ENCODE data around the gene PSAPL1. TPM values are rescaled to one million over a fixed set of nuclear protein-coding genes. Genes with fewer than 3 reads are reported as not detected.
"Not testable (repeated sequence)": the region's sequence is repeated elsewhere in the genome, so short reads cannot be mapped to it uniquely, and the experiment has no call there.

PSAPL1 gene
- polyA plus RNA-seq, 2 donors: 0.04 to 0.39 TPM

GRCh38 chr4:7461230-7461629 is 26.5 kb upstream of the PSAPL1 start:
- Histone ChIP-seq H3K27ac (ENCODE audit: low read depth in 2 of 2, low read length in 1 of 2) (no peak overlapping the region), H3K4me1 (ENCODE audit: control insufficient read depth in 2 of 2, insufficient read depth in 2 of 2, low read length in 1 of 2) (peaks cover 0 to 4% of the 10 kb centered on the region in 2 donors), H3K27me3 (ENCODE audit: control insufficient read depth in 1 of 2, insufficient read depth in 2 of 2, low read length in 2 of 2) (no peaks in the 10 kb centered on the region), H3K4me3 (ENCODE audit: low read depth in 1 of 2, low read length in 2 of 2) (no peak overlapping the region), H3K36me3 (ENCODE audit: control insufficient read depth in 2 of 2, insufficient read depth in 2 of 2, low read length in 1 of 2) (no peaks in the 10 kb centered on the region), H3K9me3 (ENCODE audit: control insufficient read depth in 2 of 2, insufficient read depth in 1 of 2, low read depth in 1 of 2, low read length in 1 of 2) (peaks cover 3% of the 10 kb centered on the region in 2 donors)
- WGBS, 2 donors: 71 to 85% methylated on average over 17 of the region's 17 CpGs

- no peaks in the 10 kb centered on the region for H3K36me3 ChIP-seq (ENCODE audit: control insufficient read depth in 2 of 2, insufficient read depth in 2 of 2, low read length in 1 of 2)
- peaks cover 0 to 4% of the 10 kb centered on the region in 2 donors for H3K4me1 ChIP-seq (ENCODE audit: control insufficient read depth in 2 of 2, insufficient read depth in 2 of 2, low read length in 1 of 2)
- no peaks in the 10 kb centered on the region for H3K27me3 ChIP-seq (ENCODE audit: control insufficient read depth in 1 of 2, insufficient read depth in 2 of 2, low read length in 2 of 2)
- no peak overlapping the region for H3K27ac ChIP-seq (ENCODE audit: low read depth in 2 of 2, low read length in 1 of 2)
- peaks cover 0 to 3% of the 10 kb centered on the region in 2 donors for H3K9me3 ChIP-seq (ENCODE audit: control insufficient read depth in 2 of 2, insufficient read depth in 1 of 2, low read depth in 1 of 2, low read length in 1 of 2)
- WGBS, 2 donors: 60 to 64% methylated on average over 17 of the region's 17 CpGs
- no peak overlapping the region for H3K4me3 ChIP-seq (ENCODE audit: low read depth in 1 of 2, low read length in 2 of 2)
These were observed 25.8 kb upstream of the PSAPL1 start for GRCh38 chr4:7460566-7460965.

GRCh38 chr4:7459471-7459870 is 24.7 kb upstream of the PSAPL1 start:
- no peaks in the 10 kb centered on the region for H3K9me3 ChIP-seq (ENCODE audit: control insufficient read depth in 2 of 2, insufficient read depth in 1 of 2, low read depth in 1 of 2, low read length in 1 of 2)
- no peaks in the 10 kb centered on the region for H3K36me3 ChIP-seq (ENCODE audit: control insufficient read depth in 2 of 2, insufficient read depth in 2 of 2, low read length in 1 of 2)
- no peak overlapping the region for H3K4me3 ChIP-seq (ENCODE audit: low read depth in 1 of 2, low read length in 2 of 2)
- H3K27ac ChIP-seq (ENCODE audit: low read depth in 2 of 2, low read length in 1 of 2): no peak overlapping the region
- 85 to 91% methylated on average over 8 of the region's 8 CpGs for WGBS, 2 donors
- H3K27me3 ChIP-seq (ENCODE audit: control insufficient read depth in 1 of 2, insufficient read depth in 2 of 2, low read length in 2 of 2): no peaks in the 10 kb centered on the region
- peaks cover 0 to 4% of the 10 kb centered on the region in 2 donors for H3K4me1 ChIP-seq (ENCODE audit: control insufficient read depth in 2 of 2, insufficient read depth in 2 of 2, low read length in 1 of 2)

- H3K27ac ChIP-seq (ENCODE audit: low read depth in 2 of 2, low read length in 1 of 2): no peak overlapping the region
- H3K9me3 ChIP-seq (ENCODE audit: control insufficient read depth in 2 of 2, insufficient read depth in 1 of 2, low read depth in 1 of 2, low read length in 1 of 2): no peaks in the 10 kb centered on the region
- H3K4me3 ChIP-seq (ENCODE audit: low read depth in 1 of 2, low read length in 2 of 2): no peak overlapping the region
- 90 to 92% methylated on average over 4 of the region's 4 CpGs for WGBS, 2 donors
- no peaks in the 10 kb centered on the region for H3K36me3 ChIP-seq (ENCODE audit: control insufficient read depth in 2 of 2, insufficient read depth in 2 of 2, low read length in 1 of 2)
- no peaks in the 10 kb centered on the region for H3K27me3 ChIP-seq (ENCODE audit: control insufficient read depth in 1 of 2, insufficient read depth in 2 of 2, low read length in 2 of 2)
- peaks cover 0 to 4% of the 10 kb centered on the region in 2 donors for H3K4me1 ChIP-seq (ENCODE audit: control insufficient read depth in 2 of 2, insufficient read depth in 2 of 2, low read length in 1 of 2)
These were observed 23.7 kb upstream of the PSAPL1 start for GRCh38 chr4:7458477-7458876.

GRCh38 chr4:7458066-7458425 is 23.3 kb upstream of the PSAPL1 start:
- no peak overlapping the region for H3K4me3 ChIP-seq (ENCODE audit: low read depth in 1 of 2, low read length in 2 of 2)
- 66 to 71% methylated on average over 9 of the region's 9 CpGs for WGBS, 2 donors
- no peak overlapping the region for H3K27ac ChIP-seq (ENCODE audit: low read depth in 2 of 2, low read length in 1 of 2)
- no peaks in the 10 kb centered on the region for H3K9me3 ChIP-seq (ENCODE audit: control insufficient read depth in 2 of 2, insufficient read depth in 1 of 2, low read depth in 1 of 2, low read length in 1 of 2)
- H3K27me3 ChIP-seq (ENCODE audit: control insufficient read depth in 1 of 2, insufficient read depth in 2 of 2, low read length in 2 of 2): no peaks in the 10 kb centered on the region
- H3K4me1 ChIP-seq (ENCODE audit: control insufficient read depth in 2 of 2, insufficient read depth in 2 of 2, low read length in 1 of 2): peaks cover 0 to 4% of the 10 kb centered on the region in 2 donors
- H3K36me3 ChIP-seq (ENCODE audit: control insufficient read depth in 2 of 2, insufficient read depth in 2 of 2, low read length in 1 of 2): no peaks in the 10 kb centered on the region

GRCh38 chr4:7457201-7458065 is 22.7 kb upstream of the PSAPL1 start:
- H3K4me3 ChIP-seq (ENCODE audit: low read depth in 1 of 2, low read length in 2 of 2): no peak overlapping the region
- H3K36me3 ChIP-seq (ENCODE audit: control insufficient read depth in 2 of 2, insufficient read depth in 2 of 2, low read length in 1 of 2): no peaks in the 10 kb centered on the region
- no peaks in the 10 kb centered on the region for H3K9me3 ChIP-seq (ENCODE audit: control insufficient read depth in 2 of 2, insufficient read depth in 1 of 2, low read depth in 1 of 2, low read length in 1 of 2)
- H3K27ac ChIP-seq (ENCODE audit: low read depth in 2 of 2, low read length in 1 of 2): no peak overlapping the region
- no peaks in the 10 kb centered on the region for H3K27me3 ChIP-seq (ENCODE audit: control insufficient read depth in 1 of 2, insufficient read depth in 2 of 2, low read length in 2 of 2)
- 87 to 89% methylated on average over 16 of the region's 16 CpGs for WGBS, 2 donors
- peaks cover 0 to 4% of the 10 kb centered on the region in 2 donors for H3K4me1 ChIP-seq (ENCODE audit: control insufficient read depth in 2 of 2, insufficient read depth in 2 of 2, low read length in 1 of 2)

GRCh38 chr4:7452802-7453201 is 18.1 kb upstream of the PSAPL1 start:
- not testable (repeated sequence) for H3K4me1 ChIP-seq (ENCODE audit: control insufficient read depth in 2 of 2, insufficient read depth in 2 of 2, low read length in 1 of 2); H3K36me3 ChIP-seq (ENCODE audit: control insufficient read depth in 2 of 2, insufficient read depth in 2 of 2, low read length in 1 of 2); H3K9me3 ChIP-seq (ENCODE audit: control insufficient read depth in 2 of 2, insufficient read depth in 1 of 2, low read depth in 1 of 2, low read length in 1 of 2); H3K27ac ChIP-seq (ENCODE audit: low read depth in 2 of 2, low read length in 1 of 2); H3K4me3 ChIP-seq (ENCODE audit: low read depth in 1 of 2, low read length in 2 of 2); H3K27me3 ChIP-seq (ENCODE audit: control insufficient read depth in 1 of 2, insufficient read depth in 2 of 2, low read length in 2 of 2)
- WGBS, 2 donors: 94 to 97% methylated on average over 9 of the region's 9 CpGs

- WGBS, 2 donors: 75 to 84% methylated on average over 6 of the region's 6 CpGs
- H3K4me1 ChIP-seq (ENCODE audit: control insufficient read depth in 2 of 2, insufficient read depth in 2 of 2, low read length in 1 of 2): no peaks in the 10 kb centered on the region
These were observed 17.1 kb upstream of the PSAPL1 start for GRCh38 chr4:7451800-7452199.

GRCh38 chr4:7451434-7451789 is 16.7 kb upstream of the PSAPL1 start:
- Histone ChIP-seq H3K36me3 (ENCODE audit: control insufficient read depth in 2 of 2, insufficient read depth in 2 of 2, low read length in 1 of 2) (no peaks in the 10 kb centered on the region), H3K9me3 (ENCODE audit: control insufficient read depth in 2 of 2, insufficient read depth in 1 of 2, low read depth in 1 of 2, low read length in 1 of 2) (no peaks in the 10 kb centered on the region), H3K4me1 (ENCODE audit: control insufficient read depth in 2 of 2, insufficient read depth in 2 of 2, low read length in 1 of 2) (no peaks in the 10 kb centered on the region), H3K4me3 (ENCODE audit: low read depth in 1 of 2, low read length in 2 of 2) (no peak overlapping the region), H3K27ac (ENCODE audit: low read depth in 2 of 2, low read length in 1 of 2) (no peak overlapping the region), H3K27me3 (ENCODE audit: control insufficient read depth in 1 of 2, insufficient read depth in 2 of 2, low read length in 2 of 2) (no peaks in the 10 kb centered on the region)
- WGBS, 2 donors: 50 to 57% methylated on average over 2 of the region's 2 CpGs

More at GRCh38 chr4:7451800-7452199, 17.1 kb upstream of the PSAPL1 start:
- Histone ChIP-seq H3K27ac (ENCODE audit: low read depth in 2 of 2, low read length in 1 of 2) (no peak overlapping the region), H3K36me3 (ENCODE audit: control insufficient read depth in 2 of 2, insufficient read depth in 2 of 2, low read length in 1 of 2) (no peaks in the 10 kb centered on the region), H3K27me3 (ENCODE audit: control insufficient read depth in 1 of 2, insufficient read depth in 2 of 2, low read length in 2 of 2) (no peaks in the 10 kb centered on the region), H3K4me3 (ENCODE audit: low read depth in 1 of 2, low read length in 2 of 2) (no peak overlapping the region), H3K9me3 (ENCODE audit: control insufficient read depth in 2 of 2, insufficient read depth in 1 of 2, low read depth in 1 of 2, low read length in 1 of 2) (no peaks in the 10 kb centered on the region)
